Muscle of arm (tissue), 12 donors: ENCODE data around the gene PPP2R2C. TPM values are rescaled to one million over a fixed set of nuclear protein-coding genes. Genes with fewer than 3 reads are reported as not detected.

Experiments
- DNase-seq: peaks from one replicate; pipeline ENCODE4 v3.0.0-alpha.2; 2013
- polyA plus RNA-seq, 12 donors: library from polyadenylated mRNA; unstranded; fragments of 120-200 nt; gene quantifications; one replicate each; pipeline ENCODE4 v1.2.1, GENCODE V29; 2013; ENCODE audit not compliant: insufficient read length in 12 of 12

The PPP2R2C gene
- polyA plus RNA-seq, 12 donors = 0.19 to 14.3 (median 0.27) TPM; not detected in 2

- DNase-seq = no peak
These were observed 124.8 kb downstream of the PPP2R2C start for GRCh38 chr4:6347511-6348045.

DNA sequence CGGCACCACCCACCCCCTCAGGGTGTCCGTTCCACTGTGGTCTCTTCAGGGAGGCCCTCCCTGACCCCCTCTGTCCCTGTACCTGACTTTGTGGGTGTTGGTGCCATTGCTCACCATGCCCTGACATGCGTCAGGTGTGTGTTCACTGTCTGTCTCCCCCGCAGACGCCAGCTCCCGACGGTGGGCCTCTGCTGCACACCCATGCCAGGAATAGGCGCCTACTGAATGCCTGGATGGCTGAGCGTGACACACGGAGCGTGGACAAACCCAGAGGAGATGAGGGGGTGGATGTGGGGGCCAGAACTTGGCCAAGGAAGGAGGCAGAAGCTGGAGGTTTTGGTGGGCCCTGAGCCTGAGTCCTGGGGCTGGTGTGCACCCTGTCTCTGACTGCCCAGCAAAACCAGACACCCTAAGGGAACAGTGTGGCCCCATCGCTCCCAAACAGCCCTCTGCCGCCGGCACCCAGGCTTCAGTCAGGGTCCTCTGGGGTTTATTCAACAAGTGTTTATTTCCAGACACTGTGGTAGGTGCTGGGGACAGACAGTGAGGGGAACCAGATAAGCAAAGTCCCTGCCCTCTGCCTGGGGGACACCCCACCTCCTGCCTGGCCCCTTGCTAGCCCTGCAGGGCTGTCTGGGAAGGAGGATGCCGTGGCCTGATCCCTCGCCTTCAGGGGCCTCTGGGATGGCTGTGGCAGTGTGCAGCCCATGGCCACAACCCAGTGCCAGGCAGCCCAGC, 125.9 kb downstream of the PPP2R2C start:
- DNase-seq = no peak

- no peak for DNase-seq
These were observed 126.5 kb downstream of the PPP2R2C start for GRCh38 chr4:6345866-6346265.

- no peak for DNase-seq
These were observed 127.2 kb downstream of the PPP2R2C start for GRCh38 chr4:6345096-6345830.

GRCh38 chr4:6343939-6344408, 128.4 kb downstream of the PPP2R2C start:
- no peak for DNase-seq

DNA sequence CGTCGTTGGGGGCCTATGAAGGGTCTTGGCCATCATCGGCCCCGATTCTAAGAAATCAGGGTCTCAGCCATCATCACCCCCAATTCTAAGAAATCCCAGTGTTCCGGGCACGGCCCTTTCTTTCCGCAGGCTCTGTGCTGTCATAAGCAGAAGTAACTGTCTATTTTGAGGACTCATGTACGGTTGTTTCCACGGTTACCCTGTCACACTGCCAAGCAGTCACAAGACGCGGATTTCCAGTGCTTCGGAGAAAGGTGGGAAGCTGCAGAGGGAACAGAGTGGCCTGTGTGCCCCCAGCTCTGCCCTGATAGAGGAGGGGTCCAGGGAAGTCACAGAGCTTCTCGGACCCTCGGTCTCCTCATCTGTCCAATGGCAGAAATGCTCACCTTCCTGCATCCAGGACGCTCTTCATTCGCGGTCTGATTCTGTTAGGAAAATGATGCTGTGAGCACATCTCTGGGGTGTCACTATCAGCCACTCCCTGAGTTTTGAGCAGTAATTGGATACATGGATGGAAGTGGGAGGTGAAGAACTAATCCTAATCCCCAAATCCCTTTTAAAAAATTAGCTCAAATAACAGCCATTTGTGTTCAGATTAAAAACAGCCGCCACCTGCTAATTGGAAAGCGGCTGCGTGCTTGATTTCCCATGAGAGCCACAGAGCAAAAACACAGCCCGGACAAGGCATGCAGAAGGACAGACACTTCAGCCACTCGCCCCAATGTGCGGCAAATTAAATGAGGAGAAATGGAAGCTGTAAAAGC, 129.7 kb downstream of the PPP2R2C start:
- peak; percentile 33 for DNase-seq

DNA sequence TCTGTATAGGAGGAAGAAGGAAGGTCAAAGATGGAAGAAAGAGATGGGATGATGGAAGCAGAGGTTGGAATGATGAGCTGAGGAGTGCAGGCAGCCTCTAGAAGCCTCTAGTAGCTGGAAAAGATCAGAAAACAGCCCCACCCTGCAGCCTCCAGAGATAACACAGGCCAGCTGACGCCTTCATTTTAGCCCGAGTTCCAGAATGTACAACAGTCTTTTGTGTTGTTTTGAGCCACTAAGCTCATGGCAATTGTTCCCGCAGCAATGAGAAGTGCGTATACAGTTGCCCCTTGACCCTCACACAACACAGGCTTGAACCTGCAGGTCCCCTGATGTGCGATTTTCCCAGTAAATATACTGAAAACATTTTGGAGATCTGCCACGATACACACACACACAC, 130.7 kb downstream of the PPP2R2C start:
- DNase-seq = no peak

DNA sequence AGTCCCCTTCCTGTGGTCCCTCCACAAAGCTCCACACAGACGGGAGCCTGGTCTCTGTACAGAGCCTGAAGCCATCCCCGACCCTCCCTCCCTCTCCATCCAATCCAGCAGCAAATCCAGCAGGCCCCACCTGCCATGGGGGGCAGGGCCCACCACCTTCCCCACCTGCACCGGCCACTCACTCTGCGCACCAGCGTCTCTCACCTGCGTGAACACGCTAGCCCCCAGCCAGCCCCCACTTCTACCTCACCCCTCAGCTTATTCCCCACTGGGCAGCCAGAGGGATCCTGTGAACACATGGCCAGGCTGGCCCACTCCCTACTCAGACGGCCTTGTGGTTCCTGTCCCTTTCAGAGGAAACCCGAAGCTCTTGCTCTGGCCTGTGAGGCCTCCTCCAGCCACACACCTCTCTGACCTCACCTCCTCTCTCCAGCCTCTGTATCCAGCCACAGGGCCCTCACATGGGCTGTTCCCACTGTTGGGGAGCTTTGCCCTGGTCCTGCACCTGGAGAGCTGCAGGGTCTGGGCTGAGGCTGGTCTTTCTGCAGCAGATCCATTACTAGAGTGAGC, 131.9 kb downstream of the PPP2R2C start:
- no peak for DNase-seq

DNA sequence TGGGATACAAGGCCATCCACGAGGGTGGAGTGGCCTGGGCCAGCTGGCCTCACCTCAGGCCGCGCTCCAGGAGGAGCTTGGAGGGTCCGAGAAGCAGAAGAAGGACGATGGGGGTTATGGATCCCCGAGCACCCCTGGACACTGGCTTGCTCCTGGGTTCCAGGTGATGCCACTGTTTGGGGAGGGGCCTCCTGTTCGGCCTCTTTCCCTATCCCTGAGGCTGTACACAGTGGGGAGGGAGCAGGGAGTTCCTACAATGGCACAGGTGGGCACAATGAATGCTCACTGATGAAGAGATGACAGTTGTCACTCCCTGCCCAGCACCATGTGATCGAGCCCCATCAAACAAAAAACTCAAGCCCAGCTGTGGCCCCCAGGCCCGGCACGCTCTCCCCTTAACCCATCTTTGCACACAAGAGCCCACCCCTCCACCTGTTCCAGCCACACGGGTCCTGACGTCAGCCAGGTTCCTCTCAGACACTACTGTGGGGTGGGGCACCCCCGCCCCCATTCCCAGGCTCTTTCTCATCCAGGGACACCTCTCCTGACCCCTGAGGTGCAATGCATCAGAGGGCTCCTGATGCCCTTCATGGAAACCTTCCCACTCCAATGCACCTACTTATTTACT, 132.5 kb downstream of the PPP2R2C start:
- no peak for DNase-seq

GRCh38 chr4:6338951-6339817, 133.2 kb downstream of the PPP2R2C start:
- DNase-seq = no peak

GRCh38 chr4:6338175-6338950, 134.1 kb downstream of the PPP2R2C start:
- no peak for DNase-seq

GRCh38 chr4:6337331-6337935, 135.0 kb downstream of the PPP2R2C start:
- no peak for DNase-seq

DNA sequence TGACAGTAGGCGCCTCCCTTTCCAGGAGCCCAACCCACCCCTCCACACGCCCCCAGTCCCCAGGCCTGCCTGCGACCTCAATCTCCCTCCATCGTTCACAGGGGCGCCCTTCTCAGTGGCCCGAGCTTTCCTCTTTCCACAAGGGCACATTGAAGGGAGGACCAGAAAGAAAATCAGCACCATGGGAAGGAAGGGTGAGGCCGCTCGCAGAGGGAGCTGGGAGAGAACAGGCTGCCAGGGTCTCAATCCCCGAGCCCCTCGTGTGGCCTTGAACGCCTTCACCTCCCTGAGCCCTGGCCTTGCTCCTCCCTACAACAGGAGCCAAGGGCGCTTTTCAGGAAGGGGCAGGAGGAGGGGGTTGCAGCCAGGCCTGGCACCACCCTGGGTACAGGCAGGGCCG, 136.2 kb downstream of the PPP2R2C start:
- no peak for DNase-seq

DNA sequence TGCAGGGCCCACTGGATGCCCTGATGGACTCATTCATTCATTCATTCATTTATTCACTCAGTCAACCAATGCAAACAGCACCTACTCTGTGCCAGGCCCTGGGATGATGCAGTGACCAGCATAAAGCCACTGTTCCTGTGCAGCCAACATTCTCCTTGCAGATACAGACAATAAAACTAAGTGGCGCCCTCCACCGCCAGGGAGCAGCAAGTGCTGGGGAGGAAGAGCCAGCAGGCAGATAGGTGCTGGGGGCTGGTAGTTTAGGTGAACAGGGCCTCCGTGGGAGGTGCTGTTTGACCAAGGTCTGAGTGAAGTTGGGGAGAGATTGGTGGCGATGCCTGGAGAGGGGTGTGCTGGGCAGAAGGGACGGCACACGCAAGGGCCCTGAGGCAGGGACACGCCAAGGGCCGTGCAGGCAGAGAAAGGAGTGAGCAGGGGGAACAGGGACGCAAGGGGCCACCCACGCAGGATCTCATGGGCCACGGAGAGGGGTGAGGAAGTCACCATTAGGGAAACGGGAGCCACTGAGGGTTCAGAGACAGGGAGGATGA, 137.3 kb downstream of the PPP2R2C start:
- DNase-seq = no peak

DNA sequence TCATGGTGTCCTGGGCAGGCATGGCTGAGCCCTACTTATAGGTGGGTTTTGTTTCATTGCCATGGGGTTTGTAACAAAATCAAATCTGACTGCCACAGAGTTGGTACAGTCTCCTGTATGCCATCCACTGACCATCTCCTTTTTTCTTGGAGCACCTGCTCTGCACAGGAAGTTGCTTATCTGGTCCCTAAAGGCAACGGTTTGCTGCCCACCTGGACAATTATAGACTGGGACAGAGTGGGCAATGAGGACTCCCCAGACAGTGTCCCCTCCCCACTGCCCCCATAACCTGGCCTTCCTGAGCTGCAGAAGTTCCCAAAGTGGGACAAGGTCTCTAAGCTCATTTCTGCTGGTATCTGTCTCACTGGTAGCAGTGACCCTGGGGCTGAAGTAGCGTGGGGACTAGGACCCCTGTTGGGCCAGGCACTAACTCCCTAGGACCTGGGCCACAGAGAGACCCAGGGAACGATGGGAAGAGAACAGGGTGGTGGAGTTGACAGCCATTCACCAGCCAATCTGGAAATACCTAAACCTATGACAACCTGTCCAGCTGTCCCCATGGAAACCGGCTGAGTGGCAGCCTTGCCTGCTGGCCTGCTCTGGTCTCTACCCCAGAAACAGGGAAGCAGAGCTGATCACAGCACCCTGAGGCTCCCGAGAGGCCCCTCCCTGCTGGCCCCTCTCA, 138.1 kb downstream of the PPP2R2C start:
- no peak for DNase-seq

DNA sequence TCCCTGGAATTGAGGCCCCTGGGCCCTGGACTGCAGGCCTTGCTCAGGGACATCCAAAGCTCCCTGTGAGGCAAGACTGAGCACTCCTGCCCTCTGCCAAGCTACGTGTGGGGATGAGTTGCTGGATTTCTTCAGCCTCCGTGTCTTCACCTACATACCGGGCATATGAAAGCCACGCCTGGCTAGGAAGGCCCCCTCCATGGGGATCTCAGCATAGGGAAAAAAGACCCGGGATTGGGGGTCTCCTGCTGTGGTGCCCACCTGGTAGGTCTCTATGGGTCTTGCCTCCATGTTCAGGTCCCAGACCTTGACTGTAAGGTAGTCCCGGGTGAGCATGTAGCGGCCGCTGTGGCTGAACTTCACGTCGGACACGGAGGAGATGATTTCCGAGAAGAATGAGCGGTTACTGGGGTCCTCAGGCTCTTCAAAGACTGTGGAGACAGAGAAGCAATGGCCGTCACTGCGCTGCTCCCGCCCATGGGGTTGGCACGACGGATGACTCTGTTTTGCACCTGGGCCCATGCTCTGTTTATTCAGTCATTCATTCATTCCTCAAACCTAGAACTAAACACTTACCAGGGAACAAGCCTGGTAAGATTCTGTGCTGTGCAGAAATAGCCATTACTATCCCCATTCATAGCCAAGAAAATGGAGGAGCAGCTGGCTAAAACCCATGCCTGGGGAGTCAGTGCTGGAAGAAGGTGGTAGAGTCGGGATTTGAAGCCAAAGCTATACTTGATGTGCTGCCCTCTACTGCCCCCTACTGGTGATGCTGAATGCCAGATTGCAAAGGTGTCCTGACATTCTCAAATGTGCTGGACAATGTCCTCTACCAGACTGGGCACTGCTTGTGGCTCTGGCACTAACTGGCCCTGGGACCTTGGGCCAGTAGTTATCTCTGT, 138.9 kb downstream of the PPP2R2C start:
- no peak for DNase-seq

- no peak for DNase-seq
These were observed 139.8 kb downstream of the PPP2R2C start for GRCh38 chr4:6332669-6333050.
